ENCODE data around the gene ZNF462. TPM values are rescaled to one million over a fixed set of nuclear protein-coding genes. Genes with fewer than 3 reads are reported as not detected.

The ZNF462 gene
- total RNA-seq, 1 donor from 2014 or later, result 199 TPM

- peaks cover 11% of the 10 kb centered on the region for H3K36me3 Mint-ChIP-seq (ENCODE audit: low read depth)
- TF ChIP-seq CTCF (conservative IDR thresholded peaks at IDR 0.05), result no peak
- DNase-seq (ENCODE audit: low read depth, low spot score), result peak; percentile 27
- H3K27me3 Mint-ChIP-seq (ENCODE audit: low read depth), result peaks cover 10% of the 10 kb centered on the region
- H3K9me3 Mint-ChIP-seq, result peaks cover 2% of the 10 kb centered on the region
- peak overlapping the region; percentile 99 for H3K27ac Mint-ChIP-seq (ENCODE audit: unreplicated experiment)
- H3K4me1 Mint-ChIP-seq, result peaks cover 40% of the 10 kb centered on the region
- peak overlapping the region; percentile 93 for H3K4me3 Mint-ChIP-seq
Measured at GRCh38 chr9:106860721-106861639, 2.0 kb upstream of the ZNF462 start.

GRCh38 chr9:106861640-106862109 lies 1.3 kb upstream of the ZNF462 start:
- no peak for DNase-seq (ENCODE audit: low read depth, low spot score)
- Mint-ChIP-seq H3K27ac (ENCODE audit: unreplicated experiment) (peak overlapping the region; percentile 99), H3K4me3 (peak overlapping the region; percentile 93), H3K9me3 (peaks cover 2% of the 10 kb centered on the region), H3K27me3 (ENCODE audit: low read depth) (peaks cover 10% of the 10 kb centered on the region), H3K36me3 (ENCODE audit: low read depth) (peaks cover 15% of the 10 kb centered on the region), H3K4me1 (peaks cover 47% of the 10 kb centered on the region)
- TF ChIP-seq CTCF (conservative IDR thresholded peaks at IDR 0.05), result no peak

GRCh38 chr9:106862110-106862820 lies 701 bp upstream of the ZNF462 start:
- DNase-seq (ENCODE audit: low read depth, low spot score), result peak; percentile 54
- H3K9me3 Mint-ChIP-seq, result peaks cover 2% of the 10 kb centered on the region
- peaks cover 53% of the 10 kb centered on the region for H3K4me1 Mint-ChIP-seq
- peak overlapping the region; percentile 93 for H3K4me3 Mint-ChIP-seq
- peak overlapping the region; percentile 99 for H3K27ac Mint-ChIP-seq (ENCODE audit: unreplicated experiment)
- peaks cover 15% of the 10 kb centered on the region for H3K36me3 Mint-ChIP-seq (ENCODE audit: low read depth)
- TF ChIP-seq CTCF (conservative IDR thresholded peaks at IDR 0.05), result no peak
- H3K27me3 Mint-ChIP-seq (ENCODE audit: low read depth), result peaks cover 10% of the 10 kb centered on the region

- H3K9me3 Mint-ChIP-seq, result no peaks in the 10 kb centered on the region
- peaks cover 10% of the 10 kb centered on the region for H3K27me3 Mint-ChIP-seq (ENCODE audit: low read depth)
- peak overlapping the region; percentile 93 for H3K4me3 Mint-ChIP-seq
- no peak for TF ChIP-seq CTCF (conservative IDR thresholded peaks at IDR 0.05)
- peaks cover 28% of the 10 kb centered on the region for H3K36me3 Mint-ChIP-seq (ENCODE audit: low read depth)
- H3K27ac Mint-ChIP-seq (ENCODE audit: unreplicated experiment), result peak overlapping the region; percentile 83
- peak; percentile 28 for DNase-seq (ENCODE audit: low read depth, low spot score)
- H3K4me1 Mint-ChIP-seq, result peaks cover 64% of the 10 kb centered on the region
Measured at GRCh38 chr9:106864373-106865143, 1.6 kb downstream of the ZNF462 start.

- no peaks in the 10 kb centered on the region for H3K9me3 Mint-ChIP-seq
- TF ChIP-seq CTCF (conservative IDR thresholded peaks at IDR 0.05), result no peak
- H3K27ac Mint-ChIP-seq (ENCODE audit: unreplicated experiment), result no peak overlapping the region
- H3K4me1 Mint-ChIP-seq, result peaks cover 70% of the 10 kb centered on the region
- H3K27me3 Mint-ChIP-seq (ENCODE audit: low read depth), result peaks cover 6% of the 10 kb centered on the region
- DNase-seq (ENCODE audit: low read depth, low spot score), result no peak
- peaks cover 30% of the 10 kb centered on the region for H3K36me3 Mint-ChIP-seq (ENCODE audit: low read depth)
- H3K4me3 Mint-ChIP-seq, result peak overlapping the region; percentile 93
Measured at GRCh38 chr9:106866243-106866642, 3.3 kb downstream of the ZNF462 start.
